Ishikawa (cell line): Measurements from ENCODE around the gene IGSF9.

Experiments used
- CEBPB ChIP-seq: IDR thresholded peaks from 2 replicates; pipeline ENCODE4 v1.6.1; 2012
- CREB1 ChIP-seq: IDR thresholded peaks from 2 replicates; pipeline ENCODE4 v1.6.1; 2012; ENCODE audit warnings: low read depth
- EGR1 ChIP-seq: IDR thresholded peaks from 2 replicates; pipeline ENCODE4 v1.6.1; 2012
- EP300 ChIP-seq: IDR thresholded peaks from 2 replicates; pipeline ENCODE4 v1.6.1; 2012; ENCODE audit warnings: borderline replicate concordance
- FOXM1 ChIP-seq: IDR thresholded peaks from 2 replicates; pipeline ENCODE4 v1.6.1; 2012; ENCODE audit warnings: low read depth, borderline replicate concordance
- NFIC ChIP-seq: IDR thresholded peaks from 2 replicates; pipeline ENCODE4 v1.6.1; 2012
- RAD21 ChIP-seq: IDR thresholded peaks from 2 replicates; pipeline ENCODE4 v1.6.1; 2012; ENCODE audit warnings: low read depth
- TAF1 ChIP-seq: IDR thresholded peaks from 2 replicates; pipeline ENCODE4 v1.6.1; 2012; ENCODE audit warnings: low read depth, mild to moderate bottlenecking
- TCF12 ChIP-seq: IDR thresholded peaks from 2 replicates; pipeline ENCODE4 v1.6.1; 2012; ENCODE audit warnings: low read depth
- TEAD4 ChIP-seq: IDR thresholded peaks from 2 replicates; pipeline ENCODE4 v1.6.1; 2012
- YY1 ChIP-seq: IDR thresholded peaks from 2 replicates; pipeline ENCODE4 v1.6.1; 2012; ENCODE audit warnings: low read depth
- ZBTB7A ChIP-seq: IDR thresholded peaks from 2 replicates; pipeline ENCODE4 v1.6.1; 2012; ENCODE audit warnings: low read depth
- TF ChIP-seq, protein P1 (sequence below): IDR thresholded peaks from 2 replicates; pipeline ENCODE4 v1.6.1; 2012
- TF ChIP-seq, protein P2 (sequence below): IDR thresholded peaks from 2 replicates; pipeline ENCODE4 v1.6.1; 2012
- TF ChIP-seq, protein P3 (sequence below): IDR thresholded peaks from 2 replicates; pipeline ENCODE4 v1.6.1; 2012; ENCODE audit warnings: low read depth, mild to moderate bottlenecking

IGSF9 gene

DNA sequence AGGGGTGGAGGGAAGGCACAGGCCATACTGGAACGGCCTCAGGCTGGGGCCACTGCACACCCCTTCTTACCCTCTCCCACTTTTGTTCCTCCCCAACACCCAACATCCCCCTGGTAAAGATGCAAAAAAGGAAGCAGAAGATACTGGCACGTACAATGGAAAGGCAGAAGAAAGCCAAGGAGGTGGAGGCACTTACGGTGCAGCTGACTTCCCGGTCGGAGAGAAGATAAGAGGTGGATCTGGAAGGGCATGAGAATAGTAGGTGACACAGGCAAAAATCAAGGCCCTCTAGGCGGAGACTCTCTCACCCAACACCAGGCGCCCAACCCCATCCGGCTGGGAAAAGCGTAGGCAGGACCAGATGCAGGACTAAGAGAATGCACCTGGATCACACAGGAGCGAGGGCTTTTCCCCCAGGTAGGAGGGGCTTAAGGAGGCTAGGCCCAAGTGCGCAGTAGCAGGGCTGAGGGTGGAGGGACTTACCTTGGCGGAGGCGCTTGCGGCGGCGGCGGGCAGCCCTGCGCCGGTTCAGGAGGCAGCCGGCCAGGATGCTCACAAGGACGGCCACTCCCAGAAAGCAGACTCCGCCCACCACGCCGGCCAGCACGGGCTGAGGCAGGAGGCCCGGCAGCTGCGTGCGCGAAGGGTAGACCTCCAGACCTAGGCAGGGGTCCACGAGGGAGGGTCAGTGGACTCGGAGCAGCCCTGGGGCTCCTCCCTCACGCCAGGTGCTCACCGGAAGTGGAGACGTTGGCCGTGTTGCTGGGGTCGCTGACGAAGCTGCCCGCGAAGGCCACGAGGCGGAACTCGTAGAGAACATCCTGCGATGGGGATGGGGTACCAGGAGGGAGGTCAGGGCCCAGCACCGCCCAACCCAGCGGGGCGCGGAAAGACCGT lies 16.0 kb downstream of the IGSF9 start:
- TF ChIP-seq, protein P1, sequence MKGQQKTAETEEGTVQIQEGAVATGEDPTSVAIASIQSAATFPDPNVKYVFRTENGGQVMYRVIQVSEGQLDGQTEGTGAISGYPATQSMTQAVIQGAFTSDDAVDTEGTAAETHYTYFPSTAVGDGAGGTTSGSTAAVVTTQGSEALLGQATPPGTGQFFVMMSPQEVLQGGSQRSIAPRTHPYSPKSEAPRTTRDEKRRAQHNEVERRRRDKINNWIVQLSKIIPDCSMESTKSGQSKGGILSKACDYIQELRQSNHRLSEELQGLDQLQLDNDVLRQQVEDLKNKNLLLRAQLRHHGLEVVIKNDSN, result no peak
- TF ChIP-seq FOXM1 (no peak), NFIC (no peak), YY1 (no peak), ZBTB7A (no peak), CEBPB (no peak), TEAD4 (no peak), TAF1 (no peak), CREB1 (no peak), EGR1 (no peak), TCF12 (no peak), RAD21 (no peak), EP300 (no peak)
- TF ChIP-seq, protein P2, sequence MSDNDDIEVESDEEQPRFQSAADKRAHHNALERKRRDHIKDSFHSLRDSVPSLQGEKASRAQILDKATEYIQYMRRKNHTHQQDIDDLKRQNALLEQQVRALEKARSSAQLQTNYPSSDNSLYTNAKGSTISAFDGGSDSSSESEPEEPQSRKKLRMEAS, result no peak
- TF ChIP-seq, protein P3, sequence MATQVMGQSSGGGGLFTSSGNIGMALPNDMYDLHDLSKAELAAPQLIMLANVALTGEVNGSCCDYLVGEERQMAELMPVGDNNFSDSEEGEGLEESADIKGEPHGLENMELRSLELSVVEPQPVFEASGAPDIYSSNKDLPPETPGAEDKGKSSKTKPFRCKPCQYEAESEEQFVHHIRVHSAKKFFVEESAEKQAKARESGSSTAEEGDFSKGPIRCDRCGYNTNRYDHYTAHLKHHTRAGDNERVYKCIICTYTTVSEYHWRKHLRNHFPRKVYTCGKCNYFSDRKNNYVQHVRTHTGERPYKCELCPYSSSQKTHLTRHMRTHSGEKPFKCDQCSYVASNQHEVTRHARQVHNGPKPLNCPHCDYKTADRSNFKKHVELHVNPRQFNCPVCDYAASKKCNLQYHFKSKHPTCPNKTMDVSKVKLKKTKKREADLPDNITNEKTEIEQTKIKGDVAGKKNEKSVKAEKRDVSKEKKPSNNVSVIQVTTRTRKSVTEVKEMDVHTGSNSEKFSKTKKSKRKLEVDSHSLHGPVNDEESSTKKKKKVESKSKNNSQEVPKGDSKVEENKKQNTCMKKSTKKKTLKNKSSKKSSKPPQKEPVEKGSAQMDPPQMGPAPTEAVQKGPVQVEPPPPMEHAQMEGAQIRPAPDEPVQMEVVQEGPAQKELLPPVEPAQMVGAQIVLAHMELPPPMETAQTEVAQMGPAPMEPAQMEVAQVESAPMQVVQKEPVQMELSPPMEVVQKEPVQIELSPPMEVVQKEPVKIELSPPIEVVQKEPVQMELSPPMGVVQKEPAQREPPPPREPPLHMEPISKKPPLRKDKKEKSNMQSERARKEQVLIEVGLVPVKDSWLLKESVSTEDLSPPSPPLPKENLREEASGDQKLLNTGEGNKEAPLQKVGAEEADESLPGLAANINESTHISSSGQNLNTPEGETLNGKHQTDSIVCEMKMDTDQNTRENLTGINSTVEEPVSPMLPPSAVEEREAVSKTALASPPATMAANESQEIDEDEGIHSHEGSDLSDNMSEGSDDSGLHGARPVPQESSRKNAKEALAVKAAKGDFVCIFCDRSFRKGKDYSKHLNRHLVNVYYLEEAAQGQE, result no peak

DNA sequence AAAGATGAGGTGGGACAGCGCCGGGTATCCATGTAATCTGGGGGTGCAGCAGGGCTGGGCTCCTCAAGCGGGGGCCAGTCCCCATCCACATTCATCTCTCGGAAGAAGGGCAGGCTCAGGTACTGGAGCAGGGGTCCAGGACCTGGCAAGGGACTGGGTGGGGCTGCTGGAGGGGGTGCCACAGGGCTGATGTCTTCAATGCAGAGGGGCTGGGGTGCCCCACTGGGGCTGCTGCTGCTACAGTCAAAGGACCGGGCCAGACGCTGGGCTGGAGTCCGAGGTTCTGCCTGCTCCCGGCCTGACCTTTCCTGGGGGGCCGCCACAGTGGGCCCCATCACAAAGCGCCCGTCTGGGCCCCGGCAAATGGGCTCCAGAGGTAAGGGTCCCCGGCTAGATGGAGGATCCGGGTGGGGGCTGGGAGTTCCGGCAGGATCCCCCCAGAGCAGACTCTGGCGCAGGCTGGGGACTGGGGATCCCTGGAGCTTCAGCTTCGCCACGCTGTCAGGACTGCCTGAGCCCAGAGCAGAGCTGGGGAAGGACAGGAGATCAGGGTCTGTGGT lies 16.8 kb downstream of the IGSF9 start:
- TF ChIP-seq RAD21 (no peak), CEBPB (no peak), YY1 (no peak), TAF1 (no peak), FOXM1 (no peak), TEAD4 (no peak)

DNA sequence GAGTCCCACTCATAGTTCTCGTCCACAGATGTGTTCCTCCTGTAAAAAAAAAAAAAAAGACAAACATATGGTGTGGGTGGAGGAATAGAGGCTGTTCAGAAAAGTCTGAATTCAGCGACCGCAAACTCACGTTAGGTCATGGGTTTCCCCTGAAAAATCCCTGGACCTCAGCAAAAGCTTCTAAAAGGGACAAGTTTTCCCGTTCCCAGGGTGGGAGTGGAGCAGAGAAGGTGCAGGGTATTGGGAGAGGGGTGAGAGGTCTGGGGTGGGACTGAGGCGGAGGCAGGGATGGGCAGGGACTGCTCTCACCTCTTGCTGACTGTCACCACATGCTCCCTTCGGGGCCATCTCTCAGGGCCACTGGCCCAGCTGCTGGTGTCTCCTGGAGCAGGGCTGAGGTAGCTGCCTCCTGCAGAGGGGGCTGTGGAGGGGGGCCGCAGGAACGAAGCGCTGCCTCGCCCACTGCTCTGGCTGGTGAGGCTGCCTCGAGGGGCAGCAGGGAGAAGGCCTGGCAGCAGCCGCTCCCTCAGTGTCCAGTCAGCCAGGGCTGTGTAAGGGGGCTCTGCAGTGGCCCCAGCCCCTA lies 17.5 kb downstream of the IGSF9 start:
- TF ChIP-seq RAD21 (no peak), YY1 (no peak), TCF12 (no peak), FOXM1 (no peak), CREB1 (no peak), TEAD4 (no peak), EP300 (no peak), ZBTB7A (no peak), NFIC (no peak), EGR1 (no peak), CEBPB (no peak), TAF1 (no peak)
- TF ChIP-seq, protein P2, result no peak
- TF ChIP-seq, protein P3, result no peak
- TF ChIP-seq, protein P1, result no peak

DNA sequence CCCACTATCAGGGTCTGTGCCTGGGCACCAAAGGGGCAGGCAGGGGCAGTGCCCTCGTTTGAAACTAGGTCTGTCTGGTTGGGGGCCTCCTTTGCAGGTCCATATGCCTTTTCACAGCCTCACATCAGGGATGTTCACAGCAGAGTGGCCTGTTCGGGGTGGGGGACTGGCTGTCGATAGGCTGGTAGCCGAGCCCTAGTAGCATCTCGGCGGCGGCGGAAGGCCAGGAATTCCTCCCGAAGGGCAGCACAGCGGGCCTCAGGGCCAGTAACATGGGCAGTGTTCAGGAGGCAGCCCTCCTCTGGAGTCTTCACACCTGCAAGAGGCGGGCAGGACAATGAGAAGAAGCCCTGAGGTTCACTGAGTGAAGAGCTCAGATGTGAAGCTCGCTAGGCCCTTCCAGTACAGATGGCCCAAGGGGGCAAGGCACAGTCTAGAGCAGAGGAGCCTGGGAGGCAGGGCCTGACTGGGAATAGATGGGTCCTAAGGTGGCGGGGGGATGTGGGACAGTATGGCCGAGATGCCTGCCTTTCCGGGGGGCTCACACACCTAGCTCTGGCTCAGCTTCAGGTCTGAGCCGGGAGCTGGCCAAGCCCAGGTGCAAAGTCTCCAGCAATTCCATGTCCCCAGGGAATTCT lies 18.1 kb downstream of the IGSF9 start:
- TF ChIP-seq NFIC (no peak), TAF1 (no peak), RAD21 (no peak), CREB1 (no peak), EP300 (no peak)
- TF ChIP-seq, protein P1, result no peak
- TF ChIP-seq, protein P3, result no peak
